ACC112 (cell line): ENCODE measurements around the gene MEAF6.

Experiments used
- H2AFZ ChIP-seq: fragments of 200-600 bp; sonication (generic); one replicate; pipeline ENCODE4 v1.6.0; 2017; ENCODE audit warnings: antibody characterized with exemption, low read length; ENCODE audit not compliant: unreplicated experiment
- H3K27ac ChIP-seq: fragments of 200-600 bp; sonication (generic); 2 replicates; pipeline ENCODE4 v1.5.1; 2014; ENCODE audit warnings: low read depth, mild to moderate bottlenecking, antibody characterized with exemption, low read length, moderate library complexity
- H3K27me3 ChIP-seq: fragments of 200-600 bp; sonication (generic); 2 replicates; pipeline ENCODE4 v1.6.1; 2014; ENCODE audit warnings: mild to moderate bottlenecking, antibody characterized with exemption, low read length, moderate library complexity, mixed read lengths; ENCODE audit not compliant: insufficient read depth
- H3K36me3 ChIP-seq: fragments of 200-600 bp; sonication (generic); 2 replicates; pipeline ENCODE4 v1.6.1; 2016; ENCODE audit warnings: mild to moderate bottlenecking, antibody characterized with exemption, low read length, moderate library complexity, mixed read lengths; ENCODE audit not compliant: insufficient read depth
- H3K4me1 ChIP-seq: fragments of 200-600 bp; sonication (generic); one replicate; pipeline ENCODE4 v1.6.1; 2016; ENCODE audit warnings: low read length, mixed read lengths; ENCODE audit not compliant: insufficient read depth, unreplicated experiment, control insufficient read depth
- H3K4me3 ChIP-seq: fragments of 200-600 bp; sonication (generic); 2 replicates; pipeline ENCODE4 v1.5.1; 2014; ENCODE audit warnings: mild to moderate bottlenecking, low read depth, low read length
- H3K79me2 ChIP-seq: fragments of 200-600 bp; sonication (generic); one replicate; pipeline ENCODE4 v1.6.0; 2016; ENCODE audit warnings: low read length; ENCODE audit not compliant: control insufficient read depth, unreplicated experiment, insufficient read depth

Gene MEAF6

DNA sequence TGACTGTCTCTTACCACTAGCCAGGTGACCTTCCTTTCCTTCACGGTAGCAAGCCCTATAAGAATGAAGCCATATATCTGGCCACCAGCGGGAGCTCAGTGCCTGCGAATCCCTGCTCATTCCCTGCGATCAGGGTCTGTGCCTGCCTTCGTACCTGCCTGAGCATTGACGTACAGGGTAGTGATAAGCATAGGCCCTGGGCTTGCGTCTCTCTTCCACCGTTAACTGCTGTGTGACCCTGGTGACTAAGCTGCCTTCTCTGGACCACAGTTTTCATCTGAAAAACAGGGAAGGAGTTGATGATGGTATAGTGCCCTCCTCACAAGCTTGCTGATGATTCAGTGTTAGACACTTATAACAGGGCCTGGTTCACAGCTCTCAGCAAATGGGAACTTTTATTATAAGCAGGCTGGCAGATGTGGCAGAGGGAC lies 36.1 kb downstream of the MEAF6 start:
- H3K27ac ChIP-seq, result peak overlapping the region; percentile 99
- H3K4me1 ChIP-seq, result peaks cover 49% of the 10 kb centered on the region
- peak overlapping the region; percentile 88 for H3K4me3 ChIP-seq
- peaks cover 78% of the 10 kb centered on the region for H3K79me2 ChIP-seq
- H3K36me3 ChIP-seq, result peaks cover 25% of the 10 kb centered on the region; the same call in 1 of the 2 replicates
- H2AFZ ChIP-seq, result no peak overlapping the region
- H3K27me3 ChIP-seq, result no peaks in the 10 kb centered on the region

DNA sequence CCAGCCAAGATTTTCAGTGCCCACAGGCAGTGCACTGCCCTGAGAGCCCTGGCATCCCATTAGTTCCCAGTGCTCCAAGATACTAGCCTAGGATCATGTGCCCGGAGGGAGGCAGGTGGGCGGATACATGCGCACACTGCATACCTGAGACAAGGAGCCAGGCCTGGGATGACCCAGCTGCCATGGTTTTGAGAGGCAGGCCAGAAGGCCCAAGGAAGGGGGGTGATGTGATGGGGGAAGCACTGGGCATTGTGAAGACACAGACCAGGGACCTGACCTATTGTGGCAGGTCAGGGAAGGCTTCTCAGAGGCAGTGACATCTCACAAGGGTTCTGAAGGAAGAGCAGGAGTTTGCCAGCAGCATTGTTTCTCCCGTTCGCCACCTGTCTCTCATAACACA lies 36.6 kb downstream of the MEAF6 start:
- Histone ChIP-seq H3K27ac (peak overlapping the region; percentile 99), H3K79me2 (peaks cover 79% of the 10 kb centered on the region), H3K4me3 (peak overlapping the region; percentile 88), H3K27me3 (no peaks in the 10 kb centered on the region), H3K4me1 (peaks cover 54% of the 10 kb centered on the region), H3K36me3 (peaks cover 25% of the 10 kb centered on the region; the same call in 1 of the 2 replicates), H2AFZ (no peak overlapping the region)

DNA sequence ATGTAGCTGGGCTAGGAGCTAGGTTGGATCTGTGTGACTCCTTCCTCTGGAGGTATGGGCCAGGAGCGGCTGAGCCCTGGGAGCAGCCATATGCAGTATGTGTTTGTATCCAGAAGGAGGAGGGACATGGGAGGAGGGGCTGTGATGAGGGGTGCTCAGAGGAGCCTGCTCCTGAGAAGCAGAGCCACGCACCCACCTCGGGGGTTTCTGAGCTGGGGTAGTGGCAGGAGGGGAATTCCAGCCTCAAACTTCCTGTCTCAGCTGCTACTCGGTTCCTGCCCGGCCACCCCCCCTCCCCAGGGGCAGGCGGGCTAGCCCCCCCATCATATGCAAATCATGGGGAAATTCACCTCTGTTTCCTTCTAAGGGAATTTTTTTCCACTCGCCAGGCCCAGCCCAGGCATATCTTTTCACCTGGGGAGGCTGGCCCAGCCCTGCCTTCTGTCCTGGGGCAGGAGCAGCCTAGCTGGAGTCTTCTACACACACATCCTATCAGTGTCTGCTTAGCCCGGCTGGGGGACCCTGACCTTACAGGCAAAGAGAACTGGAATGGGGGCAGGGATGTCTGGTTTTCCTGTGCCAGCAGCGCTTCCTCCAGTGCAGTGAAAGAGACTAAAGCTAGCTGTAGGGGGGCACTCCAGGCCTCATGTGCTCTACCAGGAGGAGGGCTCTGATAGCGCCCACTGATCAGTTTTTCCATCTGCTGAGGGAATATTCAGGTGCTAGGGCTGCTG lies 37.2 kb downstream of the MEAF6 start:
- peaks cover 60% of the 10 kb centered on the region for H3K4me1 ChIP-seq
- H3K4me3 ChIP-seq, result peak overlapping the region; percentile 88
- H3K27me3 ChIP-seq, result no peaks in the 10 kb centered on the region
- H3K79me2 ChIP-seq, result peaks cover 79% of the 10 kb centered on the region
- no peak overlapping the region for H2AFZ ChIP-seq
- peak overlapping the region; percentile 99 for H3K27ac ChIP-seq
- H3K36me3 ChIP-seq, result peaks cover 25% of the 10 kb centered on the region; the same call in 1 of the 2 replicates

DNA sequence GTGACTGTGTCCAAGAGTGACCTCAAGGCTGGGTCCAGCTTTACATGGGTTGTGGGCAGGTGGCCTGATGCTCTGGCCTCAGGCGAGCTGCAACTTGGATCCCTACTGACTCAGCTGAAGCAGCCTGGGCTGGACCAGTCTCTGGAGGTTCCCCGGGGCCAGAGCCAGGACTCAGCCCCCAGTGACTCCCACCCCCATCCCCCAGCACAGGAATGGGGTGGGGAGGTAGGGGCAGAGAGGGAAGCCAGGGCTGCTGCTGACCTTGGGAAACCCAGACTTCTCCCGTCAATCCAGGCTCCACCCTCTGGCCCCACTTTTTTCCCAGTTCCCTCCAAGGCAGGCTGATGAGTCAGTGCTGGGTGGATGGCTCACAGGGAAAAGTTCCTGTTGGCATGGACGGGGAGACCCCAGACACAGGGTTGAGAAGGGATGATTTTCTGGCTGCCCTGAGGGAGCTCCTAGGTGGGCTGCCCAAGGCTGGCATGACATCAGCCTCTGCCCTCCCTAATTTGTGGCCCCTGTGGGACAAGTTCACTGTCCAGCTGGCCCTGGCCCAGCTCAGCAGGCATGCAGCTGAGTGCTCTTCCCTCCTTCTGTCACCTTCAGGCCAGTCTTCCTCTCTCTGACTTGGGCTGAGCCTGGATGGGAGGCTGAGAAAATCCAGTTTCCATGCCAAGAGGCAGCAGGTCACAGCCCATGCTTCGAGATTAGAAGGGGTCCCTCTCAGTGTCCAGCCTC lies 37.9 kb downstream of the MEAF6 start:
- Histone ChIP-seq H3K27me3 (no peaks in the 10 kb centered on the region), H3K36me3 (peaks cover 24% of the 10 kb centered on the region; the same call in 1 of the 2 replicates), H3K27ac (peak overlapping the region; percentile 99), H2AFZ (no peak overlapping the region), H3K4me3 (peak overlapping the region; percentile 88), H3K4me1 (peaks cover 66% of the 10 kb centered on the region), H3K79me2 (peaks cover 77% of the 10 kb centered on the region)

DNA sequence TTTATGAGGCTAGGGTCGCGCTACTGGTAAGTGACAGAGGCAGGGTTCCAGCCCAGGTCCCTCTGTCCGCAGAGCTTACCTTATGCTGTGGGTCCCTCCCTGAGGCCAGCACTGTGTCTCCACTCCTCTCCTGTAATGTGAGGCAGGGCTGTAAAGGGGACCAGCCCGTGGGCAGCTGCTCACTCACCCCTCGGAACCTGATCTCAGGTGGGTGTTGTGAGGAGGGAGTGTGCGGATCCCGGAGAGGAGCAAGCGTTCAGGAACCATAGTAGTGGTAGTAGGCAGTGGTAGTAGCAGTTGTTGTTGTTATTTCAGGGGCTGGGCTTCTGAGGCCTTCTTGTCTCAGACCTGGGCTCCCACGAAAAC lies 38.5 kb downstream of the MEAF6 start:
- H3K4me3 ChIP-seq, result peak overlapping the region; percentile 88
- peaks cover 18% of the 10 kb centered on the region; the same call in 1 of the 2 replicates for H3K36me3 ChIP-seq
- H3K4me1 ChIP-seq, result peaks cover 71% of the 10 kb centered on the region
- H3K27me3 ChIP-seq, result no peaks in the 10 kb centered on the region
- peak overlapping the region; percentile 99 for H3K27ac ChIP-seq
- peaks cover 72% of the 10 kb centered on the region for H3K79me2 ChIP-seq
- H2AFZ ChIP-seq, result no peak overlapping the region

DNA sequence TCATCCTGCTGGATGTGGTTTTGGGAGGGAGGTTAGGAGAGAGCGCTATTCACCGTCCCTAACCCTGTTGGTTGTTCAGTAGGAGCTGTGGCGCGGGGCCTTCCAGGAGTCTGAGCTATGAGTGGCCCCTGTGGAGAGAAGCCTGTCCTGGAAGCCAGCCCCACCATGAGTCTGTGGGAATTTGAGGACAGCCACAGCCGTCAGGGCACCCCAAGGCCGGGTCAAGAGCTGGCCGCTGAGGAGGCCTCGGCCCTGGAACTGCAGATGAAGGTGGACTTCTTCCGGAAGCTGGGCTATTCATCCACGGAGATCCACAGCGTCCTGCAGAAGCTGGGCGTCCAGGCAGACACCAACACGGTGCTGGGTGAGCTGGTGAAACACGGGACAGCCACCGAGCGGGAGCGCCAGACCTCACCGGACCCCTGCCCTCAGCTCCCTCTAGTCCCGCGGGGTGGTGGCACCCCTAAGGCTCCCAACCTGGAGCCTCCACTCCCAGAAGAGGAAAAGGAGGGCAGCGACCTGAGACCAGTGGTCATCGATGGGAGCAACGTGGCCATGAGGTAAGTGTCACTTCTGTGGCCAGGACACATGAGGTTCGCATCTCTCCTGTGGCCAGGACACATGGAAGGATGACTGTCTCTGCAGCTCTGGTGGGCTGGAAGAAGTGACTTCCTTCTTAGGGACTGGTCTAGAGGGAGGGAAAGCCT lies 39.0 kb downstream of the MEAF6 start:
- Histone ChIP-seq H3K4me3 (peak overlapping the region; percentile 88), H3K27ac (peak overlapping the region; percentile 99), H3K27me3 (no peaks in the 10 kb centered on the region), H2AFZ (no peak overlapping the region), H3K79me2 (peaks cover 67% of the 10 kb centered on the region), H3K36me3 (peaks cover 13% of the 10 kb centered on the region; the same call in 1 of the 2 replicates), H3K4me1 (peaks cover 71% of the 10 kb centered on the region)

DNA sequence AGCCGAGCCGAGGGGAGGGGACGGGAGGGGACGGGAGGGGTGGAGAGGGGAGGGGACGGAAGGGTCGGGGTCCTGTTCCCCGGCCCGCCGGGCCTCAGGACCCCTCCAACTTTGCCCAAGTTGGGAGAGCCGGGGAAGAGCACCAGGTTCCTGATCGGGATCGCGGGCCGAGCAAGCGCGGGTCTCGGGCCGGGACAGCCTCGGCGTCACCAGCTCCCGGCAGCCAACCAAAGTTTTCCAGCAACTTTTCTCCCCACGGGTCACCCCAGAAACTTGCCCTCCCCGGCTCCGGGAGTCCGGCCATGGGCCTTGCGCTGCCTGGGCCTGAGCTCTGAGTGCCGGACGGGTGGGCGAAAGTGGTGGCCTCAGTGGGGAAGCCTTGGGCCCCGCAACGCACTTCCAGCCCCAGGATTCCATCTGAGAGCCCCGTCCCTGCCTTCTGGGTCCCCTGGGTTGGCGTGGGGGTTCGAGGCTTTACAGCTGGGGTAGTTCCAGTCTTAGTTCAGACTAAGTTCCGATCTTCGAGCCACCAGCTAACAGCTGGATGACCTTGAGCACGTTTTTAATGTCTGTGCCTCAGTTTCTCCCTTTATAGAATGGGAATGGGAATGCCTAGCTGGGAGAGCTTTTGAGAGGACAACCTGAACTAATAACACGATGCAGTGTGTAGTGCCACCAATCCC lies 39.7 kb downstream of the MEAF6 start:
- Histone ChIP-seq H3K4me1 (peaks cover 66% of the 10 kb centered on the region), H3K36me3 (peaks cover 11% of the 10 kb centered on the region; the same call in 1 of the 2 replicates), H3K27ac (peak overlapping the region; percentile 99), H2AFZ (no peak overlapping the region), H3K27me3 (no peaks in the 10 kb centered on the region), H3K4me3 (peak overlapping the region; percentile 88), H3K79me2 (peaks cover 61% of the 10 kb centered on the region)

DNA sequence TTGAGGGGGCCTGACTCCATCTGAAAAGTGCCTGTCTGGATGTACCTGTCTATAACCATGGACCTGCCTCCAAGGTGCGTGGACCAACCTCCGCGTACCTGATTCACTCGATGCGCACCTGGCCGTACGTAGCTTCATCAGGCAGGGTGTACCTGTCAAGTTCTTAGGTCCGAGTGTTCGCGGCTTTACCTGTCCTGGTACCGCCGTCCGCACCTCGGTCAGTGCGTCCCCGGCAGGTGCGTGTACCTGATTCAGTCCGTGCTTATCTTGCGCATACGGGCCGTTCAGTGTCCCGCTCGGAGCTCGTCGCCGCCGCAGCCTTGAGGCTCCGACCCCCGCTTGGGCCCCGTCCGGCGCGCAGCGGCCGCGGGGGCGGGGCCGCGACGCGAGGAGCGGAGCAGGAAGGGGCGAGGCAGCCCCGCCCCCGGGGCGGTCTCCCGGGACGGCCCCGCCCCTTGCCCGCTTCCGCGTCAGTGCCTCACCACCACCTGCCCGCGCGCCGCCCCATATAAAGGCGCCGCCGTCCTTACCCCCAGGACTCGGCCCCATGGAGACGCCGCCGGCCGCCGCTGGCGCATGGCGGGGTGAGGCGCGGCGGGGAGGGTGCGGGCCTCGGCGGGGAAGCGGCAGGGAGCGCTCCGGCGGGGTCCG lies 40.4 kb downstream of the MEAF6 start, which contains the start of gene ZC3H12A:
Gene ZC3H12A (plus strand): TSS at position 535 of the 651 bp plus-strand sequence. CDS start 917 bp downstream, outside the sequence.
- H3K27me3 ChIP-seq, result no peaks in the 10 kb centered on the region
- H2AFZ ChIP-seq, result peak within 1 kb of the TSS; percentile 47
- H3K79me2 ChIP-seq, result peaks cover 55% of the 10 kb centered on the region
- H3K36me3 ChIP-seq, result peaks cover 10% of the 10 kb centered on the region; the same call in 1 of the 2 replicates
- H3K4me1 ChIP-seq, result peaks cover 67% of the 10 kb centered on the region
- peak within 1 kb of the TSS; percentile 88 for H3K4me3 ChIP-seq
- peak within 1 kb of the TSS; percentile 99 for H3K27ac ChIP-seq

DNA sequence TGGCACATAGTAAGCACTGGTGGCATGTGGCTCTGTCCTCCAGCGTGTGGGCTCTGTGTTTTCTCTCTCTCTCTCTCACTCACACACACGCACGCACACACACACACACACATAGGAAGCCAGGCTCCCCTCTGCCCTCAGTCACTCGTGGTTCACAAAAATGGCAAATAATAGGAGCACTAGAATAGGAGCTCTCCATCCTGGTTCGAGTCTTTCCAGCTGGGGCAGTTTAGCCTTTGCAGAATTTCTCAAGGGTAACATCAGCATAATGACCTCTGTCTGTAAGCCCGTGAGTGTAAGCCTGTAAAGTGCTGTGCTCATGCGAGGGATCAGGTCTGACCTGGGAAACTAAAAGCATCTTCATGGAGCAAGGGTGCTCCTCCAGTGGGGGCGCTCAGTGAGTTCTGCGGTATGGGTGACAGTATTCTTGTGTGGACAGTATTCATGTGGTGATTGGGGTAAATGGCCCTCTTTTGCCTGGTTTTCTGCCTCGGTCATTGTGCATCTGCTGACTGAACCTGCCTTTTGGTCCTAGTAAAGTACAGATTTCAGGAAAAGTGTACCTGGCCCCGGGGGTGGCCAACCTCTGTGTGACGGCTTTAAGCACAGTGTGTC lies 41.0 kb downstream of the MEAF6 start:
- Histone ChIP-seq H3K27ac (peak overlapping the region; percentile 72; the same call in 1 of the 2 replicates), H3K27me3 (no peaks in the 10 kb centered on the region), H2AFZ (peak overlapping the region; percentile 47), H3K36me3 (peaks cover 8% of the 10 kb centered on the region; the same call in 1 of the 2 replicates), H3K4me3 (peak overlapping the region; percentile 88), H3K4me1 (peaks cover 62% of the 10 kb centered on the region), H3K79me2 (peaks cover 51% of the 10 kb centered on the region)
